Astrocyte (in vitro differentiated cells and primary cell): Measurements from ENCODE around the gene NDUFV2. TPM values are rescaled to one million over a fixed set of nuclear protein-coding genes. Genes with fewer than 3 reads are reported as not detected.

Source experiments
- DNase-seq: peaks from one replicate; pipeline ENCODE4 v3.0.0-alpha.2; 2010; ENCODE audit warnings: low read depth
- FAIRE-seq: peaks from 2 replicates; lab custom pipeline; 2011; peaks lifted over from hg19 to GRCh38; lab: Jason Lieb, UNC
- H2AFZ ChIP-seq: 2 replicates; pipeline ENCODE4 v1.6.0; 2012; ENCODE audit warnings: low read depth, low read length, inconsistent platforms
- H3K27ac ChIP-seq: 2 replicates; pipeline ENCODE4 v1.5.1; 2011; ENCODE audit warnings: low read depth, low read length, inconsistent platforms
- H3K27me3 ChIP-seq: 2 replicates; pipeline ENCODE4 v1.6.0; 2011; ENCODE audit warnings: low read length, inconsistent platforms; ENCODE audit not compliant: insufficient read depth
- H3K36me3 ChIP-seq: 2 replicates; pipeline ENCODE4 v1.5.1; 2011; ENCODE audit warnings: low read length, inconsistent platforms; ENCODE audit not compliant: insufficient read depth
- H3K4me1 ChIP-seq: 2 replicates; pipeline ENCODE4 v1.5.1; 2011; ENCODE audit warnings: low read length, inconsistent platforms; ENCODE audit not compliant: insufficient read depth
- H3K4me2 ChIP-seq: 2 replicates; pipeline ENCODE4 v1.6.0; 2012; ENCODE audit warnings: low read length, inconsistent platforms
- H3K4me3 ChIP-seq: 2 replicates; pipeline ENCODE4 v1.5.1; 2011; ENCODE audit warnings: low read depth, mild to moderate bottlenecking, low read length, inconsistent platforms; ENCODE audit not compliant: insufficient read depth
- H3K79me2 ChIP-seq: 2 replicates; pipeline ENCODE4 v1.6.0; 2012; ENCODE audit warnings: mild to moderate bottlenecking, low read length, inconsistent platforms; ENCODE audit not compliant: insufficient read depth
- H3K9ac ChIP-seq: 2 replicates; pipeline ENCODE4 v1.6.0; 2012; ENCODE audit warnings: mild to moderate bottlenecking, low read length, inconsistent platforms
- H3K9me3 ChIP-seq: 2 replicates; pipeline ENCODE4 v1.5.1; 2012; ENCODE audit warnings: low read depth, mild to moderate bottlenecking, low read length, inconsistent platforms; ENCODE audit not compliant: insufficient read depth
- H4K20me1 ChIP-seq: 2 replicates; pipeline ENCODE4 v1.6.0; 2012; ENCODE audit warnings: low read length, inconsistent platforms; ENCODE audit not compliant: insufficient read depth
- H3K27ac Mint-ChIP-seq: one replicate; pipeline ENCODE4 v1.8.0; 2021; ENCODE audit warnings: mild to moderate bottlenecking, mixed read lengths; ENCODE audit not compliant: unreplicated experiment
- H3K27me3 Mint-ChIP-seq: one replicate; pipeline ENCODE4 v1.8.0; 2021; ENCODE audit warnings: low read depth, mixed read lengths; ENCODE audit not compliant: unreplicated experiment
- H3K36me3 Mint-ChIP-seq: one replicate; pipeline ENCODE4 v1.8.0; 2021; ENCODE audit warnings: low read depth, mixed read lengths; ENCODE audit not compliant: unreplicated experiment
- H3K4me1 Mint-ChIP-seq: one replicate; pipeline ENCODE4 v1.8.0; 2021; ENCODE audit warnings: low read depth, mixed read lengths; ENCODE audit not compliant: unreplicated experiment
- H3K4me3 Mint-ChIP-seq: one replicate; pipeline ENCODE4 v1.8.0; 2021; ENCODE audit warnings: mild to moderate bottlenecking, moderate library complexity, mixed read lengths; ENCODE audit not compliant: unreplicated experiment
- H3K9me3 Mint-ChIP-seq: one replicate; pipeline ENCODE4 v1.8.0; 2021; ENCODE audit warnings: mild to moderate bottlenecking, mixed read lengths; ENCODE audit not compliant: unreplicated experiment
- EZH2 ChIP-seq: IDR thresholded peaks from 2 replicates; pipeline ENCODE4 v1.6.1; 2012; ENCODE audit warnings: mild to moderate bottlenecking, low read length, inconsistent platforms; ENCODE audit not compliant: insufficient read depth
- total RNA-seq: library from RNA; stranded (reverse); gene quantifications from 2 replicates; pipeline ENCODE4 v1.2.1, GENCODE V29; 2021
- TF ChIP-seq, protein P1 (sequence below): IDR thresholded peaks from 2 replicates; pipeline ENCODE4 v1.5.1; 2011; ENCODE audit warnings: low read depth, mild to moderate bottlenecking, inconsistent platforms, low read length, moderate library complexity; ENCODE audit not compliant: insufficient read depth

NDUFV2 gene
- total RNA-seq, 1 donor from 2014 or later = 120 TPM

DNA sequence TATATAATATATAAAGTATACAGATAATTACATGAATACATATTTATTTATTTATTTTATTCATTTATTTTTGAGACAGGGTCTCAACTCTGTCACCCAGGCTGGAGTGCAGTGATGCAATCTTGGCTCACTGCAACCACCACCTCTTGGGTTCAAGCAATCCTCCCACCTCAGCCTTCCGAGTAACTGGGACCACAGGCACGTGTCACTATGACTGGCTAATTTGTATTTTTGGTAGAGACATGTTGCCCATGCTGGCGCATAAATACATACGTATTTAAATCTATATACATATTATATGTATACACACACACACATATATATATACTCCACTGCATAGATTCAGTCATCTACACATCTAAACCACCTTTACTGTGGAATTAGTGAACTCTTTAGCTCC lies 20.6 kb upstream of the NDUFV2 start:
- H2AFZ ChIP-seq = no peak overlapping the region
- no peaks in the 10 kb centered on the region for H3K36me3 Mint-ChIP-seq
- no peak overlapping the region for H3K4me3 Mint-ChIP-seq
- no peaks in the 10 kb centered on the region for H3K4me1 ChIP-seq
- H3K4me1 Mint-ChIP-seq = peaks cover 9% of the 10 kb centered on the region
- H3K9ac ChIP-seq = no peak overlapping the region
- H3K27ac Mint-ChIP-seq = no peak overlapping the region
- no peaks in the 10 kb centered on the region for H3K27me3 ChIP-seq
- TF ChIP-seq, protein P1, sequence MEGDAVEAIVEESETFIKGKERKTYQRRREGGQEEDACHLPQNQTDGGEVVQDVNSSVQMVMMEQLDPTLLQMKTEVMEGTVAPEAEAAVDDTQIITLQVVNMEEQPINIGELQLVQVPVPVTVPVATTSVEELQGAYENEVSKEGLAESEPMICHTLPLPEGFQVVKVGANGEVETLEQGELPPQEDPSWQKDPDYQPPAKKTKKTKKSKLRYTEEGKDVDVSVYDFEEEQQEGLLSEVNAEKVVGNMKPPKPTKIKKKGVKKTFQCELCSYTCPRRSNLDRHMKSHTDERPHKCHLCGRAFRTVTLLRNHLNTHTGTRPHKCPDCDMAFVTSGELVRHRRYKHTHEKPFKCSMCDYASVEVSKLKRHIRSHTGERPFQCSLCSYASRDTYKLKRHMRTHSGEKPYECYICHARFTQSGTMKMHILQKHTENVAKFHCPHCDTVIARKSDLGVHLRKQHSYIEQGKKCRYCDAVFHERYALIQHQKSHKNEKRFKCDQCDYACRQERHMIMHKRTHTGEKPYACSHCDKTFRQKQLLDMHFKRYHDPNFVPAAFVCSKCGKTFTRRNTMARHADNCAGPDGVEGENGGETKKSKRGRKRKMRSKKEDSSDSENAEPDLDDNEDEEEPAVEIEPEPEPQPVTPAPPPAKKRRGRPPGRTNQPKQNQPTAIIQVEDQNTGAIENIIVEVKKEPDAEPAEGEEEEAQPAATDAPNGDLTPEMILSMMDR = no peak
- TF ChIP-seq EZH2 = no peak
- H3K9me3 ChIP-seq = no peaks in the 10 kb centered on the region
- H3K79me2 ChIP-seq = no peaks in the 10 kb centered on the region
- FAIRE-seq (no peak), DNase-seq (no peak)
- no peak overlapping the region for H3K4me3 ChIP-seq
- no peaks in the 10 kb centered on the region for H3K27me3 Mint-ChIP-seq
- H3K4me2 ChIP-seq = no peak overlapping the region
- H4K20me1 ChIP-seq = no peaks in the 10 kb centered on the region
- no peak overlapping the region for H3K27ac ChIP-seq
- no peaks in the 10 kb centered on the region for H3K36me3 ChIP-seq
- no peaks in the 10 kb centered on the region for H3K9me3 Mint-ChIP-seq

DNA sequence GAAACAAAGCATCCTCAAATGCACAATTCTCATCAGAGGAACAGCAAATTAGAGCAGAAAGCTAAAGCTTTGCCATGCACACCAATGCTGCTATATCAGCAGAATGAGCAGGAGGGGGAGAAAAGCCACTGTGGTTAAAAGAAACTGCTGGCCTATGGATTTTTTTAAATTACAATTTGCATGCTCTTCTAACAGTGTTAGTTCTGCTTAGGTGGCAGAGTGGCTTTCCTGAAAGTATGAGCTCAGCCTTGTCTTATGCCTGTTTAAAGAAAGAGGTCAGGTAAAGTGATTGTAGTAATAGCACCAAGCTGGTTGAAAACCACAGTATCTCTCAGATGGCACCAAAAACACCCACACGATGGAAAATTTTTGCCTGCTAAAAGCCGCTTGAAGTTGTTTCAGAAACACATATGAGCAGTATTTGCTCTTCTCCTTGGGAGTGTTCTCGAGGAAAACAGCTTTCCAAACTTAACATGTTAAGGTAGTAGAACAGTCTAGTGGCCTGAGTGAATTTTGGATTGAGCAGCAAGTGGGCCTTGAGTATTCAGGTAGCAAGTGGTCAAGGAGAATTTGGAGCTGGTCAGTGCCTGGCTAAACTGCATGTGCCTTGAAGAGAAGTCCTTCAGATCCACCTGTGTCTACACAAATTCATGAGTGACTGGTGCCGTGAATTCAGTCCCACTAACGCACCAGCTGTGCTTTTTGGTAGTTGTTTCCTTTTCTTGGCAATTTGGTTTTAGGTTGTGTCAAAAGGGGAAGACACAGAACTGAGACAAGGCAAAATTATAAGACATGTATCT lies 19.6 kb upstream of the NDUFV2 start:
- Histone ChIP-seq H3K27ac (no peak overlapping the region), H4K20me1 (no peaks in the 10 kb centered on the region), H3K36me3 (no peaks in the 10 kb centered on the region), H2AFZ (no peak overlapping the region), H3K4me1 (no peaks in the 10 kb centered on the region), H3K9me3 (no peaks in the 10 kb centered on the region), H3K9ac (no peak overlapping the region), H3K79me2 (no peaks in the 10 kb centered on the region), H3K27me3 (no peaks in the 10 kb centered on the region), H3K4me2 (no peak overlapping the region), H3K4me3 (no peak overlapping the region)
- no peaks in the 10 kb centered on the region for H3K27me3 Mint-ChIP-seq
- FAIRE-seq (no peak), DNase-seq (no peak)
- TF ChIP-seq, protein P1 = no peak
- TF ChIP-seq EZH2 = no peak
- H3K4me1 Mint-ChIP-seq = peaks cover 9% of the 10 kb centered on the region
- no peaks in the 10 kb centered on the region for H3K9me3 Mint-ChIP-seq
- no peak overlapping the region for H3K4me3 Mint-ChIP-seq
- H3K36me3 Mint-ChIP-seq = no peaks in the 10 kb centered on the region
- no peak overlapping the region for H3K27ac Mint-ChIP-seq

DNA sequence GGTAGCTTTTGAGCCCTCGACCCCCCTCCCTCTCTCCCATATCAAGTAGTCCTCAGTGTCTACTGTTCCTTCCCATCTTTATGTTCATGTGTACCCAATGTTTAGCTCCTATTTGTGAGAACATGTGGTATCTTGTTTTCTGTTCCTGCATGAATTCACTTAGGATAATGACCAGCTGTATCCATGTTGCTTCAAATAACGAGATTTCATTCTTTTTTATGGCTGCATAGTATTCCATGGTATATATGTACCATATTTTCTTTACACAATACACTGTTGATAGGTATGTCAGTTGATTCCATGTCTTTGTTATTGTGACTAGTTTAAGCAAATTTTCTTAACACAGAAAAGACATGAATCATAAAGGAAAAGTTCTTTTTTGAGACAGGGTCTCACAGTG lies 16.5 kb upstream of the NDUFV2 start:
- Mint-ChIP-seq H3K27me3 (no peaks in the 10 kb centered on the region), H3K9me3 (no peaks in the 10 kb centered on the region), H3K4me1 (peaks cover 9% of the 10 kb centered on the region), H3K4me3 (no peak overlapping the region), H3K27ac (no peak overlapping the region), H3K36me3 (no peaks in the 10 kb centered on the region)
- Histone ChIP-seq H3K36me3 (no peaks in the 10 kb centered on the region), H3K9me3 (no peaks in the 10 kb centered on the region), H3K27me3 (no peaks in the 10 kb centered on the region), H2AFZ (no peak overlapping the region), H4K20me1 (no peaks in the 10 kb centered on the region), H3K4me1 (no peaks in the 10 kb centered on the region), H3K4me3 (no peak overlapping the region), H3K4me2 (no peak overlapping the region), H3K79me2 (no peaks in the 10 kb centered on the region), H3K9ac (no peak overlapping the region), H3K27ac (no peak overlapping the region)
- DNase-seq (no peak), FAIRE-seq (no peak)
- TF ChIP-seq, protein P1 = no peak
- TF ChIP-seq EZH2 = no peak
